Pericardium fibroblast (primary cell): Measurements from ENCODE around the gene ACOT8. TPM values are rescaled to one million over a fixed set of nuclear protein-coding genes. Genes with fewer than 3 reads are reported as not detected.

ENCODE experiments used
- total RNA-seq: library from RNA; depleted of rRNA; stranded (reverse); fragments of >200 nt; gene quantifications from 2 replicates; pipeline ENCODE4 v1.2.3, GENCODE V29; 2015

Gene ACOT8
- 31.3 and 31.7 TPM in 2 replicates for total RNA-seq

GRCh38 chr20:45857114-45857881 lies at the start of gene ACOT8, which contains the start of gene ZSWIM3:
ACOT8 (minus strand) TSS chr20:45857392; CDS start chr20:45857315, 77 bp downstream.
ZSWIM3 (plus strand) TSS chr20:45857614; CDS start chr20:45857826, 212 bp downstream.

DNA sequence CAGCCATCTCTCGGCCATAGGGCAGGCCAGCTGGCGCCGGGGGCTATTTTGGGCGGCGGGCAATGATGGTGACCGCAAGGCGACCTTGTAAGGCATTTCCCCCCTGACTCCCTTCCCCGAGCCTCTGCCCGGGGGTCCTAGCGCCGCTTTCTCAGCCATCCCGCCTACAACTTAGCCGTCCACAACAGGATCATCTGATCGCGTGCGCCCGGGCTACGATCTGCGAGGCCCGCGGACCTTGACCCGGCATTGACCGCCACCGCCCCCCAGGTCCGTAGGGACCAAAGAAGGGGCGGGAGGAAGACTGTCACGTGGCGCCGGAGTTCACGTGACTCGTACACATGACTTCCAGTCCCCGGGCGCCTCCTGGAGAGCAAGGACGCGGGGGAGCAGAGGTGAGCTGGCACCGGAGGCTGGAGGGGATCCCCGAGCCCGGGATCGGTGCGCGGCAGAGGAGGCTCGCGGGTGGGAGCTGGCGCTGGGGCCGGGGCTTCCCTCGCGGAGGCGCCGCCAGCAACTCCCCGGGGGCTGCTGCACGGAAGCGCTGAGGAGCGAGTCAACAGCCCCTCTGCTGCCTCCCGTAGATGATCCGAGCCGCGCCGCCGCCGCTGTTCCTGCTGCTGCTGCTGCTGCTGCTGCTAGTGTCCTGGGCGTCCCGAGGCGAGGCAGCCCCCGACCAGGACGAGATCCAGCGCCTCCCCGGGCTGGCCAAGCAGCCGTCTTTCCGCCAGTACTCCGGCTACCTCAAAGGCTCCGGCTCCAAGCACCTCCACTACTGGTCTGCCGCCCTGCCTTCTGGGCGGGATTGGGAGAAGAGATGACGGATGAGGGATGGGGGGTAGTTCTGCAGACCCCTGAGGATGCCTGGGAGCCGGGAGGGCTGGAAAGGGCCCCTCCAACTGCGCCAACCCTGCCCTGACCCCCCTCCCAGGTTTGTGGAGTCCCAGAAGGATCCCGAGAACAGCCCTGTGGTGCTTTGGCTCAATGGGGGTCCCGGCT lies 34.1 kb upstream of the ACOT8 start, which contains the start of the genes CTSA and NEURL2:
Gene CTSA, plus strand, starts transcription at position 351 of the 999 bp plus-strand sequence. Its CDS starts 234 bp downstream, at position 585.
Gene NEURL2, minus strand, starts transcription at position 224 of the 999 bp plus-strand sequence. Its CDS starts 217 bp downstream, at position 7.

GRCh38 chr20:45887346-45887715 lies 30.1 kb upstream of the ACOT8 start, which contains the start of gene SPATA25:
SPATA25 (minus strand) TSS chr20:45887622; CDS start chr20:45887590, 32 bp downstream.

GRCh38 chr20:45880988-45881788 lies 24.0 kb upstream of the ACOT8 start, which contains the start of gene ZSWIM1:
ZSWIM1 (plus strand) TSS chr20:45881227; CDS start chr20:45882593, 1,366 bp downstream.

DNA sequence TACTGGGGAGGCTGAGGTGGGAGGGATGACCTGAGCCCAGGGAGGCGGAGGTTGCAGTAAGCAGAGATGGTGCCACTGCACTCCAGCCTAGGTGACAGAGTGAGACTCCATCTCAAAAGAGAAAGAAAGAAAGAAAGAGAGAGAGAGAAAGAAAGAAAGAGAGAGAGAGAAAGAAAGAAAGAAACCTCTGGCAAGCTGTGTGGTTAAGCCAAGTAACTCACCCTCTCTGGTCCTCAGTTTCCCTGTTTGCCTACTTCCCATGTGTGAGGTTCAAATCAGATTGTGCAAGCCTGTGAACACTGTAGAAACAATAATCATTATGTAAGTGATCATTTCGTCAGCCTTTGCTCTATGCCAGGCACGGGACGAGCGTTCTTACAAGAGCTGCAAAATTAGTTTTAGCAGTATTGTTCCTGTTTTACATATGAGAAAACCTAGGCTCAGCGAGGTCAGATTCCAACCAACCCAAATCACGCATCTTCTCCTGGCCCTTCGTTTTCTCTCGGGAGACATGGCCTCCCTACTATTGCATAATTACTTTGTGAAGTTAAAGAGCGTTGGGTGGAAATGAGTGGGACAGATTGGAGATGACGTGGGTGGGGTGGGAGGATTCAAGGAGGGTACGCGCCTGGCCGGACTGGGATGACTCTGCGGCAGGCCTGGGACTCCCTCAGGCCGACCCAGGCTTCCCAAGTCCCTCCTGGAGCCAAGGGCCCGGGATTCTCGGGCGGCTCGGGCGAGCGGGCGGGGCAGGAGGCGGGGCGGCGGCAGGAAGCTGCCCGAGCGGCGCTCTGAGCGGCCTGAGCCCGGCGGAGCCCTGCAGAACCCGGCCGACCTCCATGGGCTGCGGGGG lies 23.9 kb downstream of the ACOT8 start, which contains the start of gene SNX21:
Gene SNX21, plus strand, starts transcription at position 770 of the 853 bp plus-strand sequence. CDS start 121 bp downstream, outside the sequence.

DNA sequence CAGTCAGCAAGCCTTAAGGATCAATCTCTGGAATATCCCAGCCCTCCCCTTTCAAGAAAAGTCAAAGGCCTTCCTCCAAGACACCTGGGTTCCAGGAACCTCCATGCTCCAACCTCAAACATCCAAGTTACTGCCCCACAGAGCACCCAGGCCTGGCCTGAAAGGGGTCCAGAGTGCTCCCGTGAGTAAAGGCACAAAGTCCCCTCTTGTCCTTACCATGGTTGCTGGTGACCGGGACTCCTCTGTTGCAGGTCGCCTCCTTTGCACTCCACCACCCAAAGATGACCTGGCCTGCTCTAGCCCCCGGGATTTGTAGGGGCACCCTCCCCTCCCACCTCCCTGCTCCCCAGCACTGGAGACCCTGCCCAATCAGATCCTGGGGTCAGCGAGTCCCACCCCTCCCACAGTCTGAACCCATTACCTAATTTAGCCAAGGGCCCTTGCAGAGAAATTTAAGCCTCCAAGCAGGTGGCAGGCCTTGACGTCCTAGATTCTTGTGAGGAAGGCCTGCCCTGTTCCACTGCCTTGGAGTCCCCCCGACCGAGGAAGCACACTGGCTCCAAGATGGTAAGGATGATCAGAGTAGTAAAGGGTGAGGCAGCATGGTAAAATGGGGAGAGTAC lies 30.1 kb downstream of the ACOT8 start, which contains the start of gene TNNC2:
Gene TNNC2, minus strand, starts transcription at position 283 of the 623 bp plus-strand sequence. Its CDS starts 64 bp downstream, at position 219.

GRCh38 chr20:45812157-45813005 lies 44.8 kb downstream of the ACOT8 start, which contains the start of gene UBE2C:
UBE2C (plus strand) TSS chr20:45812644; CDS start chr20:45812696, 52 bp downstream.

Other genes with a start within 250 kb of the ACOT8 start
- not detected in 2 replicates for gene WFDC10A, start 227.7 kb downstream of the ACOT8 start, total RNA-seq
- not detected in 2 replicates for gene WFDC9, start 226.1 kb downstream of the ACOT8 start, total RNA-seq
- gene WFDC11, start 187.2 kb downstream of the ACOT8 start, total RNA-seq = not detected in 2 replicates
- gene WFDC13, start 155.4 kb downstream of the ACOT8 start, total RNA-seq = not detected in 2 replicates
- not detected in 2 replicates for gene WFDC10B, start 152.4 kb downstream of the ACOT8 start, total RNA-seq
- not detected in 2 replicates for gene SPINT4, start 135.0 kb downstream of the ACOT8 start, total RNA-seq
- gene WFDC3, start 65.5 kb downstream of the ACOT8 start, total RNA-seq = 1.7 TPM in 1 of 2 replicates, not detected in the other
- gene DNTTIP1, start 65.4 kb downstream of the ACOT8 start, total RNA-seq = 26.6 and 27.2 TPM in 2 replicates
- gene UBE2C, start 44.7 kb downstream of the ACOT8 start, total RNA-seq = 6.1 and 7.2 TPM in 2 replicates
- 1.1 and 12.2 TPM in 2 replicates for gene TNNC2, start 30.1 kb downstream of the ACOT8 start, total RNA-seq
- 69.8 and 74.2 TPM in 2 replicates for gene SNX21, start 23.6 kb downstream of the ACOT8 start, total RNA-seq
- gene ZSWIM3, start 222 bp upstream of the ACOT8 start, total RNA-seq = 2.1 and 3.9 TPM in 2 replicates
- 10.2 and 10.3 TPM in 2 replicates for gene ZSWIM1, start 23.8 kb upstream of the ACOT8 start, total RNA-seq
- gene SPATA25, start 30.2 kb upstream of the ACOT8 start, total RNA-seq = 1.0 and 1.6 TPM in 2 replicates
- 3.6 and 4.9 TPM in 2 replicates for gene NEURL2, start 33.8 kb upstream of the ACOT8 start, total RNA-seq
- 130 and 166 TPM in 2 replicates for gene CTSA, start 33.9 kb upstream of the ACOT8 start, total RNA-seq
- gene PLTP, start 54.8 kb upstream of the ACOT8 start, total RNA-seq = 216 and 217 TPM in 2 replicates
- gene PCIF1, start 77.3 kb upstream of the ACOT8 start, total RNA-seq = 11.6 and 16.3 TPM in 2 replicates
- gene ZNF335, start 114.8 kb upstream of the ACOT8 start, total RNA-seq = 8.8 and 11.2 TPM in 2 replicates
- not detected in 2 replicates for gene MMP9, start 151.5 kb upstream of the ACOT8 start, total RNA-seq
- gene SLC12A5, start 171.8 kb upstream of the ACOT8 start, total RNA-seq = 0.51 TPM in 1 of 2 replicates, not detected in the other
- 15.6 and 17.6 TPM in 2 replicates for gene NCOA5, start 232.6 kb upstream of the ACOT8 start, total RNA-seq